Left lung (tissue), 10 donors: ENCODE data around the gene MARCHF3. TPM values are rescaled to one million over a fixed set of nuclear protein-coding genes. Genes with fewer than 3 reads are reported as not detected.
"Not testable (repeated sequence)": the region's sequence is repeated elsewhere in the genome, so short reads cannot be mapped to it uniquely, and the experiment has no call there.

ENCODE experiments used
- ATAC-seq: fragments of 200-7000 bp; cut with Tn5 transposase; one replicate; pipeline ENCODE4 v1.9.1; 2020; ENCODE audit warnings: moderate library complexity
- DNase-seq, 4 donors: peaks; one replicate each; pipeline ENCODE4 v3.0.0-alpha.2; 2013 to 2020
- H3K27ac ChIP-seq, 2 donors: fragments of 200-600 bp; sonication (generic) in 1 of 2; one replicate each; pipeline versions ENCODE4 v1.5.0 to v1.8.0; 2020 to 2021
- H3K27me3 ChIP-seq, 2 donors: fragments of 200-600 bp; sonication (generic) in 1 of 2; one replicate each; pipeline versions ENCODE4 v1.5.0 to v1.8.0; 2020 to 2021
- H3K36me3 ChIP-seq, 2 donors: fragments of 200-600 bp; sonication (generic) in 1 of 2; one replicate each; pipeline versions ENCODE4 v1.5.0 to v1.8.0; 2020 to 2021
- H3K4me1 ChIP-seq, 2 donors: fragments of 200-600 bp; one replicate each; pipeline ENCODE4 v1.8.0; 2021
- H3K4me3 ChIP-seq, 2 donors: fragments of 200-600 bp; sonication (generic) in 1 of 2; one replicate each; pipeline versions ENCODE4 v1.5.0 to v1.8.0; 2020 to 2021; ENCODE audit warnings: mild to moderate bottlenecking in 1 of 2
- H3K9me3 ChIP-seq, 2 donors: fragments of 200-600 bp; sonication (generic) in 1 of 2; one replicate each; pipeline versions ENCODE4 v1.5.0 to v1.8.0; 2020 to 2021
- intact Hi-C, 2 donors: fragments of 100-400 bp; cut with DNase I; formaldehyde crosslinking; loops; one replicate each; pipeline versions ENCODE4 v1.11.2 to v1.14.2; 2022
- polyA plus RNA-seq, 6 donors: library from polyadenylated mRNA; unstranded; fragments of 120-200 nt; gene quantifications; one replicate each; pipeline ENCODE4 v1.2.1, GENCODE V29; 2013; ENCODE audit not compliant: insufficient read length in 6 of 6
- total RNA-seq, 2 donors: library from RNA; stranded (reverse); fragmentation: NEBNext Ultra II Directional; extraction: Animal tissue kit (Norgen Biotek cat#: 25700); gene quantifications; one replicate each; pipeline ENCODE4 v1.2.1, GENCODE V29; 2021
- TF ChIP-seq, protein P1 (sequence below), 2 donors: fragments of 200-600 bp; sonication (generic) in 1 of 2; IDR thresholded peaks; one replicate each; pipeline versions ENCODE4 v1.5.0 to v1.8.0; 2021; ENCODE audit warnings: antibody characterized with exemption in 2 of 2
- donor health status: DM: no; HTN: yes; CAD: no.
- donor health status: DM: no; HTN: no; CAD: no.

MARCHF3 gene
- total and polyA plus RNA-seq, 8 donors, result 3.4 to 8.7 (median 5.5) TPM

GRCh38 chr5:127024821-127025220 is 5.5 kb downstream of the MARCHF3 start:
- H3K36me3 ChIP-seq, result no peaks in the 10 kb centered on the region
- no peaks in the 10 kb centered on the region for H3K9me3 ChIP-seq
- no peak overlapping the region for H3K4me3 ChIP-seq
- H3K27ac ChIP-seq, result no peak overlapping the region
- intact Hi-C loops, result no loop called here
- DNase-seq (peak in 1 of 4 donors; percentile 6), ATAC-seq (no peak)
- H3K27me3 ChIP-seq, result peaks cover 0 to 6% of the 10 kb centered on the region in 2 donors
- peaks cover 0 to 18% of the 10 kb centered on the region in 2 donors for H3K4me1 ChIP-seq
- TF ChIP-seq, protein P1, sequence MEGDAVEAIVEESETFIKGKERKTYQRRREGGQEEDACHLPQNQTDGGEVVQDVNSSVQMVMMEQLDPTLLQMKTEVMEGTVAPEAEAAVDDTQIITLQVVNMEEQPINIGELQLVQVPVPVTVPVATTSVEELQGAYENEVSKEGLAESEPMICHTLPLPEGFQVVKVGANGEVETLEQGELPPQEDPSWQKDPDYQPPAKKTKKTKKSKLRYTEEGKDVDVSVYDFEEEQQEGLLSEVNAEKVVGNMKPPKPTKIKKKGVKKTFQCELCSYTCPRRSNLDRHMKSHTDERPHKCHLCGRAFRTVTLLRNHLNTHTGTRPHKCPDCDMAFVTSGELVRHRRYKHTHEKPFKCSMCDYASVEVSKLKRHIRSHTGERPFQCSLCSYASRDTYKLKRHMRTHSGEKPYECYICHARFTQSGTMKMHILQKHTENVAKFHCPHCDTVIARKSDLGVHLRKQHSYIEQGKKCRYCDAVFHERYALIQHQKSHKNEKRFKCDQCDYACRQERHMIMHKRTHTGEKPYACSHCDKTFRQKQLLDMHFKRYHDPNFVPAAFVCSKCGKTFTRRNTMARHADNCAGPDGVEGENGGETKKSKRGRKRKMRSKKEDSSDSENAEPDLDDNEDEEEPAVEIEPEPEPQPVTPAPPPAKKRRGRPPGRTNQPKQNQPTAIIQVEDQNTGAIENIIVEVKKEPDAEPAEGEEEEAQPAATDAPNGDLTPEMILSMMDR (IDR thresholded peaks at IDR 0.05), result no peak

DNA sequence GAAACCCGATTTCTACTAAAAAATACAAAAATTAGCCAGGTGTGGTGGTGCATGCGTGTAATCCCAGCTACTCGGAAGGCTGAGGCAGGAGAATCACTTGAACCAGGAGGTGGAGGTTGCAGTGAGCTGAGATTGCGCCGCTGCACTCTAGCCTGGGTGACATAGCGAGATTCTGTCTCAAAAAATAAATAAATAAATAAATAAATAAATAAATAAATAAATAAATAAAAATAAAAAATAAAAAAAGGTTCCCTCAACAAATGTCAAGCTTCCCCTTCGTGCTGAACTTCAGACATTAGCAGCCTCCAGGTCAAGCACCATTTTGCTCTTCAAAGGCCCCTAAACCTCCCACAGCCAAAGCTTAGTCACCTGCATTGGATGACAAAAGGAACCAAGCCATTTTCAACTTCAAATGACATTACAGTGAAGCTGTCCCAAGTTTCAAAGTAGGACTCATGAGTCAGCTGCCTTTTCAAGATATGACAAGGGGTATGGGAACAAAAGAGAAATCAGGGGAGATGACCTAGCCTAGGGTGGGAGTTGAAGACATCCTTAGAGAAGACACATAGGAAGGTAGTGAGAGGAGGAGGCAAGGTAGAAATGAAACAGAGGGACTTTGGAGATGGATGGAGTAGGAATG is 6.7 kb downstream of the MARCHF3 start:
- intact Hi-C loops, H3K27me3 ChIP-seq, H3K27ac ChIP-seq, H3K4me3 ChIP-seq, H3K36me3 ChIP-seq, ATAC-seq, H3K9me3 ChIP-seq, H3K4me1 ChIP-seq, DNase-seq: not testable (repeated sequence)

GRCh38 chr5:127022846-127023245 is 7.5 kb downstream of the MARCHF3 start:
- Histone ChIP-seq H3K27me3 (no peaks in the 10 kb centered on the region), H3K4me3 (no peak overlapping the region), H3K9me3 (no peaks in the 10 kb centered on the region), H3K36me3 (no peaks in the 10 kb centered on the region), H3K27ac (no peak overlapping the region), H3K4me1 (no peaks in the 10 kb centered on the region)
- intact Hi-C loops, result no loop called here
- ATAC-seq (no peak), DNase-seq (no peak)
- TF ChIP-seq, protein P1 (IDR thresholded peaks at IDR 0.05), result no peak

DNA sequence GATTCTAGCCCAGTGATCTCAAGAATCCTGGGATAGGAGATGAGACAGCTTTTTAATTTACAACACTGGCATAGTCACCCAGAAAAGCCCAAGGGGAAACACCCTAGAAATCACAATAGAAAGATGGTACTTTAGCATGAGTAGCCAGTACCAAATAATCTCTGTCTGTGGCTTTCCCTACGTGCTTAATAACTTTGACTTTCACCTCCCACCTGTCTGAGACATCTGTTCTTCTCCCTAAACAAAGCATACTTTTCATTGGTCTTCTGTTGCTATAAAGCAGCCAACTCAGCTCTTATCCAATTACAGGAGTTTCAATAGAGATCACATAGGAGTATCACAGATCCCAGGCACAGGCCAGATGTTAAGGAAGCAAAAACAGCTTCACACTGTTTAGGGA is 10.4 kb downstream of the MARCHF3 start:
- DNase-seq (no peak), ATAC-seq (no peak)
- Histone ChIP-seq H3K4me1 (no peaks in the 10 kb centered on the region), H3K9me3 (no peaks in the 10 kb centered on the region), H3K27ac (no peak overlapping the region), H3K27me3 (no peaks in the 10 kb centered on the region), H3K4me3 (no peak overlapping the region), H3K36me3 (no peaks in the 10 kb centered on the region)
- intact Hi-C loops, result no loop called here
- TF ChIP-seq, protein P1 (IDR thresholded peaks at IDR 0.05), result no peak

- intact Hi-C loops, ATAC-seq, H3K27ac ChIP-seq, H3K36me3 ChIP-seq, H3K27me3 ChIP-seq, H3K4me3 ChIP-seq, H3K9me3 ChIP-seq, DNase-seq: not testable (repeated sequence)
- peaks cover 0 to 11% of the 10 kb centered on the region in 2 donors for H3K4me1 ChIP-seq
Measured at GRCh38 chr5:127016722-127017121, 13.6 kb downstream of the MARCHF3 start.

DNA sequence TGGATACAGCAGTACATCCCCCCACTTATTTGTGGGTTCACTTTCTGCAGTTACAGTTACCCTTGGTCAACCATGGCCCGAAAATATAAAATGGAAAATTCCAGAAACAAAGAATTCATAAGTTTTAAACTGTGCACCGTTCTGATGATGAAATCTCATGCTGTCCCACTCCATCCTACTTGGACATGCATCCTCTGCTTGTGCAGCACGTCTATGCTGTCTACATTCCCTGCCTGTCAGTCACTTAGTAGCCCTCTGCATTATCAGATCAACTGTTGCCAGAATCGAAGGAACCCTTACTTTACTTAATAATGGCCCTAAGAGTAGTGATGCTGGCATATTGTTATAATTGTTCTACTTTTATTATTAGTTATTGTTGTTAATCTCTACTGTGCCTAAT is 14.6 kb downstream of the MARCHF3 start:
- H3K4me3 ChIP-seq, result no peak overlapping the region
- no peak overlapping the region for H3K27ac ChIP-seq
- no peak for DNase-seq
- H3K27me3 ChIP-seq, result no peaks in the 10 kb centered on the region
- no peak for ATAC-seq
- no peaks in the 10 kb centered on the region for H3K36me3 ChIP-seq
- H3K4me1 ChIP-seq, result peaks cover 0 to 11% of the 10 kb centered on the region in 2 donors
- H3K9me3 ChIP-seq, result no peaks in the 10 kb centered on the region
- intact Hi-C loops, result no loop called here
- TF ChIP-seq, protein P1 (IDR thresholded peaks at IDR 0.05), result no peak
